Mucosa of descending colon (tissue), 3 donors: ENCODE measurements around the gene TULP3. TPM values are rescaled to one million over a fixed set of nuclear protein-coding genes. Genes with fewer than 3 reads are reported as not detected.

Experiments used
- ATAC-seq: fragments of 200-7000 bp; cut with Tn5 transposase; one replicate; pipeline ENCODE4 v1.9.1; 2020; ENCODE audit warnings: mild to moderate bottlenecking, moderate library complexity
- DNase-seq, 3 donors: peaks; one replicate each; pipeline ENCODE4 v3.0.0-alpha.2; 2020
- H3K36me3 ChIP-seq: fragments of 200-600 bp; one replicate; pipeline ENCODE4 v1.8.0; 2021; ENCODE audit warnings: low read depth, mild to moderate bottlenecking
- H3K4me1 ChIP-seq: fragments of 200-600 bp; one replicate; pipeline ENCODE4 v1.8.0; 2021; ENCODE audit warnings: low read depth, mild to moderate bottlenecking
- H3K4me3 ChIP-seq: fragments of 200-600 bp; one replicate; pipeline ENCODE4 v1.8.0; 2021; ENCODE audit warnings: mild to moderate bottlenecking
- H3K9me3 ChIP-seq: fragments of 200-600 bp; one replicate; pipeline ENCODE4 v1.8.0; 2021; ENCODE audit warnings: mild to moderate bottlenecking
- intact Hi-C, 2 donors: fragments of 100-400 bp; cut with DNase I in 1 of 2; cut with micrococcal nuclease in 1 of 2; formaldehyde crosslinking; loops; one replicate each; pipeline versions ENCODE4 v1.11.0 to v1.11.1; 2022; cut with DNase I, micrococcal nuclease
- total RNA-seq, 3 donors: library from RNA; stranded (reverse); fragmentation: NEBNext Ultra II Directional in 2 of 3; extraction: Animal tissue kit (Norgen Biotek cat#: 25700) in 2 of 3; gene quantifications; one replicate each; pipeline versions ENCODE4 v1.2.1 to v1.2.4, GENCODE V29; 2021 to 2023
- TF ChIP-seq, protein P1 (sequence below): fragments of 200-600 bp; IDR thresholded peaks from one replicate; pipeline ENCODE4 v1.8.0; 2022; ENCODE audit warnings: antibody characterized with exemption, mild to moderate bottlenecking
- donor health status: DM: no; HTN: no; CAD: no; lungs with moderate emphysema.
- donor health status: DM: no; HTN: no; CAD: no.
- donor health status: DM: no; HTN: yes; CAD: no.

TULP3 gene
- total RNA-seq, 3 donors from 2014 or later: 7.9 to 18.2 (median 8.2) TPM

DNA sequence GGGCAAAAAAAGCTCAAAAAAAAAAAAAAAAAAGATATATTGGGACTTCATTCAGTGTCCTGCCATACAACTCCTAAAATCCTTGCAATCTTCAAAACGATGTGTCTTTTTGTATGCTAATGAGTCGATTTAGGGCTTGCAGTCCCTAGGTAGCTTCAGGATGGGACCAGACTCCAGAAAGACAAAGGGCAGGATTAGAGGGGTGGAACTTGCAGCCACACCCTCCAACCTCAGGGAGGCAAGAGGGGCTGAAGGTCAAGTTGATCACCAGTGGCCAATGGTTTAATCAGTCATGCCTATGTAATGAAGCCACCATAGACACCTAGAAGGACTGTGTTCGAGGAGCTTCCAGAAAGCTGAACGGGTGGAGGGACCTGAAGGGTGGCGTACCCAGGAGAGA lies 97.8 kb downstream of the TULP3 start:
- DNase-seq (no peak), ATAC-seq (no peak)
- H3K36me3 ChIP-seq: no peaks in the 10 kb centered on the region
- H3K9me3 ChIP-seq: no peaks in the 10 kb centered on the region
- H3K4me1 ChIP-seq: no peaks in the 10 kb centered on the region
- TF ChIP-seq, protein P1, sequence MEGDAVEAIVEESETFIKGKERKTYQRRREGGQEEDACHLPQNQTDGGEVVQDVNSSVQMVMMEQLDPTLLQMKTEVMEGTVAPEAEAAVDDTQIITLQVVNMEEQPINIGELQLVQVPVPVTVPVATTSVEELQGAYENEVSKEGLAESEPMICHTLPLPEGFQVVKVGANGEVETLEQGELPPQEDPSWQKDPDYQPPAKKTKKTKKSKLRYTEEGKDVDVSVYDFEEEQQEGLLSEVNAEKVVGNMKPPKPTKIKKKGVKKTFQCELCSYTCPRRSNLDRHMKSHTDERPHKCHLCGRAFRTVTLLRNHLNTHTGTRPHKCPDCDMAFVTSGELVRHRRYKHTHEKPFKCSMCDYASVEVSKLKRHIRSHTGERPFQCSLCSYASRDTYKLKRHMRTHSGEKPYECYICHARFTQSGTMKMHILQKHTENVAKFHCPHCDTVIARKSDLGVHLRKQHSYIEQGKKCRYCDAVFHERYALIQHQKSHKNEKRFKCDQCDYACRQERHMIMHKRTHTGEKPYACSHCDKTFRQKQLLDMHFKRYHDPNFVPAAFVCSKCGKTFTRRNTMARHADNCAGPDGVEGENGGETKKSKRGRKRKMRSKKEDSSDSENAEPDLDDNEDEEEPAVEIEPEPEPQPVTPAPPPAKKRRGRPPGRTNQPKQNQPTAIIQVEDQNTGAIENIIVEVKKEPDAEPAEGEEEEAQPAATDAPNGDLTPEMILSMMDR: no peak
- intact Hi-C loops: no loop called here
- H3K4me3 ChIP-seq: no peak overlapping the region

Other genes starting within 250 kb of the TULP3 start
- gene FKBP4, start 95.9 kb upstream of the TULP3 start, total RNA-seq: 10 to 100 TPM; 58.2 to 79.7 (median 76.0) TPM
- gene ITFG2, start 78.2 kb upstream of the TULP3 start, total RNA-seq: 10 to 100 TPM; 37.9 to 55.4 (median 38.0) TPM
- gene NRIP2, start 55.9 kb upstream of the TULP3 start, total RNA-seq: 1 to 10 TPM in 1 of 3 donors, under 1 TPM in 2; 0.64 to 2.2 (median 0.96) TPM
- not detected for gene TEX52, start 33.9 kb upstream of the TULP3 start, total RNA-seq
- 10 to 100 TPM in 1 of 3 donors, 1 to 10 TPM in 2; 6.3 to 30.0 (median 7.7) TPM for gene FOXM1, start 13.7 kb upstream of the TULP3 start, total RNA-seq
- gene RHNO1, start 13.7 kb upstream of the TULP3 start, total RNA-seq: 10 to 100 TPM in 2 of 3 donors, 1 to 10 TPM in 1; 8.7 to 20.1 (median 15.5) TPM
- 10 to 100 TPM in 1 of 3 donors, 1 to 10 TPM in 2; 4.6 to 11.3 (median 6.5) TPM for gene TEAD4, start 68.5 kb downstream of the TULP3 start, total RNA-seq
- gene TSPAN9, start 186.5 kb downstream of the TULP3 start, total RNA-seq: 10 to 100 TPM in 1 of 3 donors, 1 to 10 TPM in 2; 4.7 to 28.4 (median 8.5) TPM